ENCODE measurements around the gene RBM15. TPM values are rescaled to one million over a fixed set of nuclear protein-coding genes. Genes with fewer than 3 reads are reported as not detected.

Gene RBM15
- total and polyA plus RNA-seq, 2 donors (not counting 3 experiments of a cell fraction or from before 2014, with no cell fraction given), result 8.5 to 29.5 TPM

GRCh38 chr1:110337704-110338308 is 1.4 kb upstream of the RBM15 start:
- Histone ChIP-seq H2AFZ (ENCODE audit: low read depth, low read length) (peak overlapping the region; percentile 19), H4K20me1 (replicated peaks; ENCODE audit: control insufficient read depth, extremely low read depth, insufficient read depth, low read length) (peaks cover 3% of the 10 kb centered on the region), H3K4me2 (ENCODE audit: insufficient read depth, low read length) (peak overlapping the region; percentile 92), H3K9ac (replicated peaks; ENCODE audit: extremely low read depth, insufficient read depth, low read length) (peak overlapping the region; percentile 88), H3K36me3 (ENCODE audit: control insufficient read depth in 2 of 2, extremely low read depth in 1 of 2, insufficient read depth in 2 of 2, low read length in 2 of 2) (peaks cover 6 to 8% of the 10 kb centered on the region in 2 experiments), H3K4me1 (ENCODE audit: control insufficient read depth, extremely low read depth, insufficient read depth, low read length) (peaks cover 29% of the 10 kb centered on the region), H3K9me3 (replicated peaks; ENCODE audit: control insufficient read depth, insufficient read depth, low read length) (no peaks in the 10 kb centered on the region), H3K79me2 (ENCODE audit: control insufficient read depth, insufficient read depth, low read length) (peaks cover 35% of the 10 kb centered on the region), H3K27ac (ENCODE audit: insufficient read depth, low read depth, low read length) (peak overlapping the region; percentile 88), H3K9me1 (replicated peaks; ENCODE audit: control insufficient read depth, extremely low read depth, insufficient read depth, low read length) (no peaks in the 10 kb centered on the region), H3K27me3 (ENCODE audit: control insufficient read depth in 2 of 2, insufficient read depth in 2 of 2, low read length in 2 of 2) (no peaks in the 10 kb centered on the region), H3K4me3 (replicated peaks in 1 of 3; ENCODE audit: insufficient read depth in 1 of 3, low read depth in 1 of 3, low read length in 3 of 3) (peak overlapping the region; percentile 57 to 84 (median 83))
- dilution Hi-C loops (cut with MboI; ENCODE audit: extremely low pct_ligation_motif_present, low sequenced_read_pairs) (no loop called here), intact Hi-C loops (cut with micrococcal nuclease) (loop anchor here (1.0 to 5.0 kb wide), 4 partner anchors 69 to 911 kb away; partner anchors contain the start of genes KCNC4, LAMTOR5 and PSMA5)
- TF ChIP-seq MYC (IDR thresholded peaks at IDR 0.05; ENCODE audit: low read depth, low read length) (peak; percentile 80), JUN (IDR thresholded peaks at IDR 0.05; ENCODE audit: borderline replicate concordance, insufficient read depth, insufficient read length, low read depth) (no peak), POLR2AphosphoS5 (IDR thresholded peaks at IDR 0.05; ENCODE audit: insufficient read depth, low read depth, low read length) (peak; percentile 12)
- DNase-seq (ENCODE audit: low read depth, low spot score), result no peak
- ChIA-PET CTCF (interaction anchor here (0.7 to 5.5 kb wide), 13 partner anchors 10 to 158 kb away, joined by 3 to 80 read pairs (median 11); partner anchors contain the start of gene KCNC4), POLR2A (interaction anchor here (0.9 to 1.1 kb wide), 3 partner anchors 10 to 158 kb away, joined by 3 read pairs; no protein-coding TSS in a partner anchor)
- FAIRE-seq, result peak; percentile 73
- no TSS peak for BruUV-seq (replicated peaks)

GRCh38 chr1:110338309-110338885 is 780 bp upstream of the RBM15 start:
- no peaks in the 10 kb centered on the region for H3K9me3 ChIP-seq (replicated peaks; ENCODE audit: control insufficient read depth, insufficient read depth, low read length)
- H4K20me1 ChIP-seq (replicated peaks; ENCODE audit: control insufficient read depth, extremely low read depth, insufficient read depth, low read length), result peaks cover 3% of the 10 kb centered on the region
- intact Hi-C loops (cut with micrococcal nuclease), result loop anchor here (1.0 to 5.0 kb wide), 4 partner anchors 69 to 912 kb away; partner anchors contain the start of genes KCNC4, LAMTOR5 and PSMA5
- H3K4me1 ChIP-seq (ENCODE audit: control insufficient read depth, extremely low read depth, insufficient read depth, low read length), result peaks cover 35% of the 10 kb centered on the region
- no peaks in the 10 kb centered on the region for H3K27me3 ChIP-seq (ENCODE audit: control insufficient read depth in 2 of 2, insufficient read depth in 2 of 2, low read length in 2 of 2)
- H3K36me3 ChIP-seq (ENCODE audit: control insufficient read depth in 2 of 2, extremely low read depth in 1 of 2, insufficient read depth in 2 of 2, low read length in 2 of 2), result peaks cover 6 to 8% of the 10 kb centered on the region in 2 experiments
- DNase-seq (ENCODE audit: low read depth, low spot score), result no peak
- peak; percentile 74 for TF ChIP-seq POLR2A (IDR thresholded peaks at IDR 0.05; ENCODE audit: low read depth, low read length)
- peak; percentile 98 for TF ChIP-seq MAX (IDR thresholded peaks at IDR 0.05; ENCODE audit: insufficient read depth, insufficient read length)
- TF ChIP-seq POLR2AphosphoS5 (IDR thresholded peaks at IDR 0.05; ENCODE audit: insufficient read depth, low read depth, low read length), result peak; percentile 10
- peak; percentile 4 for TF ChIP-seq FOS (IDR thresholded peaks at IDR 0.05; ENCODE audit: borderline replicate concordance, insufficient read depth, low read length)
- TF ChIP-seq CTCF (IDR thresholded peaks at IDR 0.05; ENCODE audit: extremely low read depth in 1 of 2, insufficient read depth in 1 of 2, low read depth in 1 of 2, low read length in 2 of 2), result peak; percentile 40 to 54
- TF ChIP-seq MYC (IDR thresholded peaks at IDR 0.05; ENCODE audit: low read depth, low read length), result peak; percentile 99
- TF ChIP-seq GATA2 (IDR thresholded peaks at IDR 0.05; ENCODE audit: insufficient read depth, insufficient read length, low read depth, low read length), result no peak
- no peak for TF ChIP-seq EZH2 (IDR thresholded peaks at IDR 0.05; ENCODE audit: borderline replicate concordance, low read depth, low read length, severe bottlenecking)
- H3K9me1 ChIP-seq (replicated peaks; ENCODE audit: control insufficient read depth, extremely low read depth, insufficient read depth, low read length), result no peaks in the 10 kb centered on the region
- dilution Hi-C loops (cut with MboI; ENCODE audit: extremely low pct_ligation_motif_present, low sequenced_read_pairs), result no loop called here
- peak overlapping the region; percentile 57 to 84 (median 83) for H3K4me3 ChIP-seq (replicated peaks in 1 of 3; ENCODE audit: insufficient read depth in 1 of 3, low read depth in 1 of 3, low read length in 3 of 3)
- no peak for FAIRE-seq
- ChIA-PET CTCF (interaction anchor here (0.8 to 5.5 kb wide), 15 partner anchors 10 to 158 kb away, joined by 3 to 80 read pairs (median 7); partner anchors contain the start of genes KCNC4 and LAMTOR5), POLR2A (interaction anchor here (0.9 to 1.3 kb wide), 6 partner anchors 10 to 304 kb away, joined by 3 to 5 read pairs (median 4); partner anchors contain the start of gene STRIP1)
- H3K27ac ChIP-seq (ENCODE audit: insufficient read depth, low read depth, low read length), result peak overlapping the region; percentile 88
- BruUV-seq (replicated peaks), result TSS peak; percentile 56
- H3K9ac ChIP-seq (replicated peaks; ENCODE audit: extremely low read depth, insufficient read depth, low read length), result peak overlapping the region; percentile 88
- H2AFZ ChIP-seq (ENCODE audit: low read depth, low read length), result peak overlapping the region; percentile 19
- H3K4me2 ChIP-seq (ENCODE audit: insufficient read depth, low read length), result peak overlapping the region; percentile 92
- peaks cover 41% of the 10 kb centered on the region for H3K79me2 ChIP-seq (ENCODE audit: control insufficient read depth, insufficient read depth, low read length)

Measured in endothelial cell of umbilical vein (primary cell).